ENCODE results near the gene GRB2.
A peak's percentile ranks its signal among the peaks of the same experiment; 100 is the strongest.

GRB2 gene

GRCh38 chr17:75272848-75273184 is 132.7 kb downstream of the GRB2 start:
- DNase-seq: no peak

GRCh38 chr17:75271955-75272847 is 133.3 kb downstream of the GRB2 start:
- DNase-seq: peak; percentile 54

GRCh38 chr17:75271233-75271954 is 134.1 kb downstream of the GRB2 start:
- peak; percentile 92 for DNase-seq

- DNase-seq: no peak
Observed at GRCh38 chr17:75270966-75271232, 134.6 kb downstream of the GRB2 start, which contains the start of gene MIF4GD. Gene MIF4GD, minus strand, starts transcription at chr17:75271231. Its CDS starts 1,036 bp downstream, at chr17:75270195.

GRCh38 chr17:75270218-75270965 is 135.1 kb downstream of the GRB2 start:
- peak; percentile 92 for DNase-seq

- no peak for DNase-seq
Observed at GRCh38 chr17:75269844-75270217, 135.6 kb downstream of the GRB2 start.
